ENCODE measurements around the gene AP3B2.
"Not testable (repeated sequence)": the region's sequence is repeated elsewhere in the genome, so short reads cannot be mapped to it uniquely, and the experiment has no call there.

The AP3B2 gene

DNA sequence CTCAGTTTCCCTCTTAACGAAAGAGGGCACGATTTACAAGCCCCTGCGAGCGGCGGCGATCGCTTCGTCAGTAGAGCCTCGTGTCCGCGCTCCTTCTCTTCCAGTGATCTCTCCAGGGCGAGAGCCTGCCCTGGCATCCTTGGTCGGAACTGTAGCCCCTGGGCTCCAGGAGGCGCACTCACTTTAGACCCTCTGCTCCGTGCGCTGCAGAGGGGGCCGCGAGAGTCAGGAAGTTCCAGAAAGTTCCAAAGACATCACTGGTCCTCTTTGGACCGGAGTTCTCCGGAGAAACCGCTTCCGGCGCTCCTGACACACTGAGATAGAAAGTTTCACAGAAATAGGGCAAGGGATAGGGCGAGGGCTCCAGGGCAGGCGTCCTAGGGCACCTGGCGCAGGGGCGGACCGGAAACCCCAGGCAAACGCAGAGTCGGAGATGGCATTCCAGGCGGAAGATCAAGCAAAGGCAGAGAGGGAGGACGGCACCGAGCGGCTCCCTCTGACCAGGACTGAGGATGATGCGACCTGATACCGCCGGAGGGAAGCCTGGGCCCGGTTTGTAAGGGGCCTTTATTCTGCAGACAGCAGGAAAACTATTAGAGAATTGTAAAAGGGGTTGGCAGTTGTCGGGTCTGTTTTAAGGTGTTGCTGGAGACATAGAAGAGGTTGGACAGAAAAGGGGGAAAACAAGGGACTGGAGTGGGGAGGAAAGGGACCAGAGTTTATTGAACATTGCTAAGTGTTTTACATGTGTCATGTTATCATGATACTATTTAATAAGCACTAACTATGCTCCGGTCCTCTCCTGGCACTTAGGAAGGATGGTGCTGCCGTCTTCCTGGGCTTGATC lies 61.2 kb downstream of the AP3B2 start:
- no peak for TF ChIP-seq ZNF274 (IDR thresholded peaks at IDR 0.05; ENCODE audit: low read depth, low read length)
- H3K4me3 ChIP-seq (ENCODE audit: low read length), result no peak overlapping the region; the same call in 1 of the 2 replicates

DNA sequence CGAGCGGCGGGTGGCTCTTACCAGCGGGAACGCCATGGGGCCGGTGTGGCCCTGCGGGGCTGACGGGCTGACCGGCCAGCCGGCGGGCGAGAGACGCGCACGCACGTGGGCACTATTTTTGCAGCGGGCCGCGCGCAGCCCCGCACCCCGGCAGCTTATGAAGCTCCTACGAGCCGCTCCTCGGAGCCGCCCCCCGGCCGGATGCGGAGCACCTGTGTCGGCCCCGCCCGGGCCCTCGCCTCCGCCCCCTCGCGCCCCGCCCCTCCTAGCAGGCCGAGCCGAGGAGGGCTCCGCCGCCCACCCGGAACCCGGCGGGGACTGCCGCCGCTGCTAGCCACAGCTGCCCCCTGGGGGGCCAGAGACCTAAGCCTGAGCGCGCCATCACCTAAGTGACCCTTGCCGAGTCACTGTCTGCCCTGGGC lies 61.8 kb downstream of the AP3B2 start:
- peak overlapping the region; percentile 54 for H3K4me3 ChIP-seq (ENCODE audit: low read length)
- no peak for TF ChIP-seq ZNF274 (IDR thresholded peaks at IDR 0.05; ENCODE audit: low read depth, low read length)

DNA sequence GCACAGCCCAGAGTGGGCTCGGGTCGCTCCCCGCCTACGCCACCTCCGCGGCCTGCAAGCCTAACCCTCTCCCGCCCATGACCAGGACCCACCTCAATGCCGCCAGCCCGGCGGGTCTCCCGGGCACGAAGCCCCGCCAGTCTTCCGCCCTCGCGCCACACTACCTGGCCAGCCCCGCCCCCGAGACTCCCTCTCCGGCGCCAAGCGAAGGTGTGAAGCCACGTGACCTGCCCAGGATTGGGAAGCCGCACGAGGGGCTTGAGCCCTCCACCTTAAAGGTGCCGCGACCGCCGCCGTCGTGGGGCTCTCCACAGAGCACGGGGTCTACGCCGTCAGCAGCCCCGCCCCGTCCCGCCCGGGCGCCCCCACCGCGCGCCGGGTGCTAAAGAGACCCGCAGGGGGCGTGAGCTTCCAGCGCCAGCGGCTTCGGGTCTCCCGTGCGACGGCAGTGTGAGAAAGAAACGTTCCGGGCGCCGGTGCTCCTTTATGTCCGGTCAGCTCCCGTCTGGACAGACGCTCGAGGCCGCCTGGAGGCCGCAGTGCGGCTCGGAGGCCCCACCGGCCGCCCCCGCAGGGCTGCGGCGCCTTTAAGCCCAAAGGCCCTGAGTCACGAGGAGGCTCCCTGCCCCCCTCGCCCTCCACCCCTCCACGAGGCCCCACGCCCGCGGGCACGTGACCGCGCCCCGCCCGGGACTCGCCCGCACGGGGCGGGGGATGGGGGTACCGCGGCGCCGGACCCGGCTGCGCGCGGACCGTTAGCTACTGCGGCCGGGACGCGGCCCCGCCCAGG lies 62.4 kb downstream of the AP3B2 start, which contains the start of gene CPEB1:
TSS of gene CPEB1 (minus strand) at position 319 of the 790 bp plus-strand sequence. CDS start 18,904 bp downstream, outside the sequence.
- peak within 1 kb of the TSS; percentile 54 for H3K4me3 ChIP-seq (ENCODE audit: low read length)
- TF ChIP-seq ZNF274 (IDR thresholded peaks at IDR 0.05; ENCODE audit: low read depth, low read length), result no peak

DNA sequence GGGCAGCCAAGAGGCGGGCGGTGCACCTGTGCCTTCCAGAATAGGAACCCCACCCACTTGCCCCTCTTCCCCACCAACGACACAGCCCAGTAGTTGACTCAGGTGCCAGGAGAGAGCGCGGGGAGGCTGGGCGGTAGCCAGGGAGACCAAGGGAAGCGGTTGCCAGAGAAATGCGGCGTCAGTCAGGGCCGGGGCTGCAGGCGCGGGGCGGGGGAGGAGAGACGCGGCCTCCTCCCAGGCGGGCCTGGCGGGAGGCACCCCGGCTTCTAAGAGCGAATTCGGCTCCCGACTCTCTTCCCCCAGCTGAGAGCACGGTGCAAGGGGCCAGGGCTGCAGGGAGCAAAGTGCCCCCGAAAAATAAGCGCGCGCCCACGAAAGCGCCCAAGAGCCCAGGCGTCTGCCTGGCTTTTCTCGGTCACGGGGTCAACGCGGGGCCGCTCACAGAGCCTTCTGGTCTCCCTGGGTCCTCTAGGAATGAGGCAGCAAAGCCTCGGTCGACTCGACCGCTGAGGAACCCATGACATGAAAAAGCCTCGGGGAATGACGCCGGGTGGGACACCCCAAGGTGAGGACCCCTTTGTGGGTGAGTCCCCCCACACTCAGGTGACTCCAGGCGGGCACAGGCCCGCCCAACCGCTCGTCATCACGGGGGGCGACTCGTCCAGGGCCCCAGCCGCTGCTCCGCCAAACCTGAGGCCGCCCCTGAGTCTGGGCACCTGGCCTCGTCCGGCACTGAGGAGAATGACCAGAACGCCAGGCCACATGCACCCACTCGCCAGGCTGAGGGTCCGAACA lies 63.2 kb downstream of the AP3B2 start:
- no peak for TF ChIP-seq ZNF274 (IDR thresholded peaks at IDR 0.05; ENCODE audit: low read depth, low read length)
- no peak overlapping the region for H3K4me3 ChIP-seq (ENCODE audit: low read length)

DNA sequence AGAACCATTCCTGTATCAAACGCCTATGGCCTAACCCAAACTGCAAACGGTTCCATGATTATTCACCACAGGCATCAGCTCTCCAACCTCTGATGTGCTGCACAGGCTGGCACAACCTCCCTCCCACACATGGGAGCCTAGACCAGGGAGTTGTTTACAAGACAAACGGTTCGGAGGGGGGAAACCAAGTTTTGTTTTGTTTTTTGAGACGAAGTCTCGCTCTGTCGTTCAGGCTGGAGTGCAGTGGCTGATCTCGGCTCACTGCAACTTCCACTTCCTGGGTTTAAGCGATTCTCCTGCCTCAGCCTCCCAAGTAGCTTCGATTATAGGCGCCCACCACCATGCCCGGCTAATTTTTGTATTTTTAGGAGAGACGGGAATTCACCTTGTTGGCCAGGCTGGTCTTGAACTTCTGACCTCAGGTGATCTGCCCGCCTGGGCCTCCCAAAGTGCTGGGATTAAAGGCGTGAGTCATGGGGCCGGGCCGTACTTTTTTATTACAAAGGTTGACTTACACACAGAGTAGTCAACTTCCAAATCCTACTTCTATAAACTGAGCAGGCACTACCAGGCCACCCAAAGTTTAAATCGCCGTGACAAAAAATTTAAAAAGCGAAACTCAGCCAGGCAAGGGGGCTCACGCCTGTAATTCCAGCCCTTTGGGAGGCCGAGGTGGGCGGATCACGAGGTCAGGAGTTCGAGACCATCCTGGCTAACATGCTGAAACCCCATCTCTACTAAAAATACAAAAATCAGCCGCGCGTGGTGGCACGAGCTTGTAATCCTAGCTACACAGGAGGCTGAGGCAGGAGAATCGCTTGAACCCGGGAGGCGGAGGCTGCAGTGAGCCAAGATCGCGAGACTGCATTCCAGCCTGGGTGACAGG lies 64.5 kb downstream of the AP3B2 start:
- H3K4me3 ChIP-seq (ENCODE audit: low read length), result not testable (repeated sequence)

DNA sequence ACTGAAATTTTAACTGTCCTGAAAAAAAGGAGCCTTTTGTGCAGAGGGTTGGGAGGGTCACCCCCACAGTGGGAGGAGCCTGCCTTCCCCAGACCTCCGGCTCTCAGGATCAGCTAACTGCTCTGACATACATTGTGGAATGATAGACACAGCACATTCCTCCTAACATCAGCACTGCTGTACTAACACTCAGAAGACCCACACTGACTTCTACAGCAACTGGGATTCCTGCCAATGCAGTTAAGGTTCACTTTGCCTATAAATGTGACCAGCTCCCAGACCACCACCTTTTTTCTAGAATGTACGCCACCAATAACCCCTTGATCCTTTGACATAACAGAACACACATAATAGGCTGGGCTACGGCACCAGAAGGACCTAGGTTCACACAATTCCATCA lies 65.7 kb downstream of the AP3B2 start:
- no peak overlapping the region for H3K4me3 ChIP-seq (ENCODE audit: low read length)
- no peak for TF ChIP-seq ZNF274 (IDR thresholded peaks at IDR 0.05; ENCODE audit: low read depth, low read length)

DNA sequence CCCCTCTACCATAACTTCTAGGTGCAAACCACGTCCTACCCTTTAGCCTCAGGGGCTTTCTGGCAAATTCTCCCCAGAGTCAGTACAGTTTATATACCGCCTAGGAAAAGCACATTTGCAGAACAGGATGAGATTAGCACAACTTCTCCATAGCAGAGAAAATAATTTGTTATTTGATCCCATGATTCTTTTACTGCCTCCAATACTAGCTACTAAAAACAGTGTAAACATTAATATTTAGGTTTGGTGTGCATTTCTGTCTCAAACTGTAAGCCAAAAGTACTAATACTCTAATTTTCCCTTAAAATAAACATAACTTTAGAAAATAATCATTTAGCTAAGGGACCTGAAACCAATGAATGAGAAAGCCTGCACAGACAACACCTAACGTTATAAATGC lies 67.0 kb downstream of the AP3B2 start:
- TF ChIP-seq ZNF274 (IDR thresholded peaks at IDR 0.05; ENCODE audit: low read depth, low read length), result no peak
- H3K4me3 ChIP-seq (ENCODE audit: low read length), result no peak overlapping the region

GRCh38 chr15:82641129-82641798 lies 68.4 kb downstream of the AP3B2 start:
- no peak overlapping the region for H3K4me3 ChIP-seq (ENCODE audit: low read length)
- TF ChIP-seq ZNF274 (IDR thresholded peaks at IDR 0.05; ENCODE audit: low read depth, low read length), result no peak

DNA sequence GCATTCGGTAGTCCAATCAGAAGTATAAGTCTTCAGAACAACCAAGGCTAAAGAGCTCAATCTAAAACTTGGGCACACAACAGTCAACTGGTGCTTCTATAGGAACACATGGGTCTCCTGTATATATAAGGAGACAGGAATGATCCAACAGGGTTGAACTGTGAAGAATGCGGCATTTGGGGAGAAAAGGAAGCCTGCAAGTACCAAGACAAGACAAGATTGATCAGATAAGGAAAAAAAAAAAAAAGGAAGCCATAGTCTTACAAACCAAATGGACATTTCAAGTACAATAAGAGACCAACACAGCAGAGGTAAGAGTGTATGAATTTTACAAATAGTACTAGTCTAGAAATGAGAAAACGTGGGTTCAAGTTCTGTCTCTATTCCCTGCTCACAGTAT lies 69.0 kb downstream of the AP3B2 start:
- no peak overlapping the region for H3K4me3 ChIP-seq (ENCODE audit: low read length)
- no peak for TF ChIP-seq ZNF274 (IDR thresholded peaks at IDR 0.05; ENCODE audit: low read depth, low read length)

GRCh38 chr15:82635798-82636197 lies 73.9 kb downstream of the AP3B2 start:
- no peak overlapping the region for H3K4me3 ChIP-seq (ENCODE audit: low read length)
- no peak for TF ChIP-seq ZNF274 (IDR thresholded peaks at IDR 0.05; ENCODE audit: low read depth, low read length)

DNA sequence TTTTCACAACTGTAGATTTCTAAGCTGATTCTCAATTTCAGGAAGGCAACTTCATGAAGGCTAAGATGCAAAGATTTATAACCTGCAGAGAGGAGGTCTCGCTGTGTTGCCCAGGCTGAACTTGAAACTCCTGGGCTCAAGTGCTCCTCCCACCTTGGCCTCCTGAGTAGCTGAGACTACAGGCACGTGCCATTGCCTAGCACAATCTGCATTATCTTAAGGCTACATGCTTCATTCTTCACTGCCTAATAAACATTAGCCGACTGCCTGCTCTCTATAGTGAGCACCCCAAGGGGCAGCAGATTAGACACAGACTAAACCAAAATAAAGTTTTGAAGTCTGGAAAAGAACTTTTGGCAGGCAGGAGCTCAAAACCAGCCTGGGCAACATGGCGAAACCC lies 79.6 kb downstream of the AP3B2 start:
- no peak for TF ChIP-seq ZNF274 (IDR thresholded peaks at IDR 0.05; ENCODE audit: low read depth, low read length)
- H3K4me3 ChIP-seq (ENCODE audit: low read length), result no peak overlapping the region

- TF ChIP-seq ZNF274 (IDR thresholded peaks at IDR 0.05; ENCODE audit: low read depth, low read length), result no peak
- H3K4me3 ChIP-seq (ENCODE audit: low read length), result no peak overlapping the region
Observed at GRCh38 chr15:82625136-82625535, 84.5 kb downstream of the AP3B2 start.

DNA sequence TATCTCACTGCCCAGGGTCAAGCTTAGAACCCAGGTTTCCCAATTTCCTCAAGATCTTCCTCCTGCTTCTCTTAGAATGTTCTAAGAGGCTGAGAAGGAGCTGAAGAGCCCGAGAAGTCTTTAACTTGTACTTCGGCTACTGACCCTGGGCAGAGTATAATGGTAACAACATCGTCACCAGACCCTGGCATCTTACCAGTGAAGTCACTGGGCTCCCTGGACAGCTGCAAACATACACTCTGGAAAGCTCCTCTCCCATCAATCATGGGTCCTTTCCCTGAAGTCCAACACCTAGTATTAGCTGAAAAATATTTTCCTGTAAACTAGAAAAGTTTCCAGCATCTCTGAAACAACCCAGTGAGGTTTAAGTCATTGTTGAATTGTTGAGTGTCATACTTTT lies 85.2 kb downstream of the AP3B2 start:
- TF ChIP-seq ZNF274 (IDR thresholded peaks at IDR 0.05; ENCODE audit: low read depth, low read length), result no peak
- no peak overlapping the region for H3K4me3 ChIP-seq (ENCODE audit: low read length)

Data from GM08714 (cell line).